ENCODE data around the gene DCDC1.

The DCDC1 gene

GRCh38 chr11:31231601-31232000 lies 137.9 kb downstream of the DCDC1 start:
- DNase-seq (ENCODE audit: low read depth): no peak

DNA sequence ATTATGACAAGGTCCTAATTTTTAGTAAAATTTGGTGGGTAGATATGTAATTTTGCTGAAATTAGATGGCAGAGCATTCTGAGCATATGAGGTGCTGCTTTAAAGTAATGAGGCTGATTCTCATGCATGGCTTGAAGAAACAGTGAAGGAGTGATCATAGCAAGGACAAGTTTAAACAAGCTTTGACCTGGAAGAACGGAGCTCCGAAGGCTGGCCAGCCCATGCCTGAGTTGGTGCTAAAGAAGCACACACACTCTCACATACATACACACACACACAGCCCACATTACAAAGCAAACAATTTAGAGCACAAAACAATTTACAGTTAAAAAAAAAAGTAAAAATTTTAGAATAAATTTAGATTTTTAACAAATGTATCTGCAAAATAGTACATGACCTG lies 150.7 kb downstream of the DCDC1 start:
- DNase-seq (ENCODE audit: low read depth): no peak

- DNase-seq (ENCODE audit: low read depth): no peak
These were observed 155.2 kb downstream of the DCDC1 start for GRCh38 chr11:31214372-31214771.

GRCh38 chr11:31199378-31199777 lies 170.2 kb downstream of the DCDC1 start:
- no peak for DNase-seq (ENCODE audit: low read depth)

DNA sequence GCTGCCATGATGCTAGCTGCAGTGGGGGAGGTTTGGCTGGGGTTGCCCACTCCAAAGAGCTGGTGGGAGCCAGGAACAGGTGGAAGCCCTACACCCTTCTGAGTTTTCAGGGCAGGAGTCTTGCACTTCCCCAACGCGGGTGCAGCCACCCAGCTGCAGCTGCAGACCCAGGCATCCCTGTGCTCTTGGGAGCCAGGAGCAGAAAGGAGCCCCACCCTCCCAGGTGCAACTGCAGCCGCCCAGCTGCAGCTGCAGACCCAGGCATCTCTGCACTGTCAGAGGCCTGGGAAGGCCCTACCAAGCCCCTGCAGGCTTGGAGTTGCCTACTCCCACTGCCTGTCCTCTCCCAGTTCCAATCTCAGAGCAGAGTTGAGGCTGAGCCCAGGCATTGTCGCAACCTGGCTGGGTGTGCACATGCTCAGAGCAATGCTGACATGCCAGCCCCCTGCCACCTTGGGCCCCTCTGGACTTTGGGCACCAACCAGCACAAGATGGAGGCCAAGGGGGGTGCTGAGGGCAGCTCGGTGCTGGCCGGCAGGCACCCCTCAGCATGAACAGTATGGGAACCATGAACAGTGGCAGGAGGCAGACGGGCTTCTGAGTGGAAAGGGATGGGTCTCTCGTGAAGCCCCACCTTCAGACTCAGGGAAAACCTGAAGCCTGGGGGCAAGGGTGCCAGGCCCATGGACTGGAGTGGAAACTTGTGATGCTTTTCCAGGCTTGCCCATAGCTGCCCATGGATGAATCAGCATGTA lies 195.4 kb downstream of the DCDC1 start:
- no peak for DNase-seq (ENCODE audit: low read depth)

DNA sequence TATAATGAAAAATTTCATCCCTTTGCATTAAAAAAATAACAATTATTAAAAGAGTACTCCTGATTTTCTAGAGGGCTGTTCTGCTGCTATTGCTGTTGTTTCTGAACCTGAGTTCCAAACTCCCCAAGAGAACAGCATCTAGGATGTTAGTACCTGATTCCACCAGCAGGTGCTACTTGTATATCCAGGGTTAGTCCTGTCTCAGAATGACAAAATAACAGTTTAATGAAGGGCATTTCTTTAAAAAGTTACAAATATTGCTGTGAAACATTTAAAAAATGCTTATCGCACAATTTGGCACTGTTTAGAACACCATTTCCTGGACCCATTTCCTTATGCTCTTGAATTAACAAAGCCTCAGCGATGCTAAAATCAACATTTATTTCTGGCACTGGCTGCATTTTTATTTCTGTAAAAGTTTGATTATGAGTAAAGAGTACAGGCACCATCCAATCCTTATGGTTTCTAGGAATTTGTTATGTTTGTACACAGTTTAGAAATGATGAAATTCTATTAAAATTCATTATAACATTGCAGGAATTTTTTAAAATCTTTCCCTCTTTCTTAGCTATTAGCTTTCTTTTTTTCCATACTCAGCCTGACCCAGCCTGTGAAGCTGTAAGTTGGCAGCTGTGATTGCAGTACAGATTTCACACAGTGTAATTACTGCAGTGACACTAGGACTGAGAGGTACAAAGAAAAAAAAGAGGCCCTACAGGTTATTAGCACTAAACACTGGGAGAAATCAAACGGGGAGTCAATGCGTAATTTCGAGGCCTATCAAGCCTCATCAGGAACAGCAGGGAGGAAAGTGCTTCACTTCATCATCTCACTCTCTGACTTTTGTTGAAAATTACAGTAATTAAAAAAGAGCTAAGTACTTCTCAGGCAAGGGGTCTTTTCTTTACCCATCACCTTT lies 208.8 kb downstream of the DCDC1 start:
- peak; percentile 24 for DNase-seq (ENCODE audit: low read depth)

GRCh38 chr11:31150841-31151240 lies 218.7 kb downstream of the DCDC1 start:
- DNase-seq (ENCODE audit: low read depth): no peak

DNA sequence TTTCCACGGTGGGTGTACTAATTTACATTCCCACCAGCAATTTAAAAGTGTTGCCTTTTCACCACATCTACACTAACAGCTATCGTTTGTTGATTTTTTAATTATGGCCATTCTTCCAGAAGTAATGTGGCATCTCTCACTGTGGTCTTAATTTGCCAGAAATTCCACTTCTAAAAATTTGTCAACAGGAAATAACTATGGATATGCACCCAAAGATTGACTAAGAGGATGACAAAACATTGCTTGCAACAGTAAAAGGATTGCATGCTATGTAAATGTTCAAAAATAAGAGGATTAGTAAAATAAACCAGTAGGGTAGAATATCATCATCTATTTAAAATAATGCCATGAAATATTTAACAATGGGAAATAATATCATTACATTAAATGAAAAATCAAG lies 219.5 kb downstream of the DCDC1 start:
- DNase-seq (ENCODE audit: low read depth): no peak

- DNase-seq (ENCODE audit: low read depth): no peak
These were observed 227.8 kb downstream of the DCDC1 start for GRCh38 chr11:31141789-31142188.

GRCh38 chr11:31139479-31139878 lies 230.1 kb downstream of the DCDC1 start:
- no peak for DNase-seq (ENCODE audit: low read depth)

- DNase-seq (ENCODE audit: low read depth): no peak
These were observed 236.8 kb downstream of the DCDC1 start for GRCh38 chr11:31132531-31133421.

- no peak for DNase-seq (ENCODE audit: low read depth)
These were observed 237.8 kb downstream of the DCDC1 start for GRCh38 chr11:31131760-31132159.

DNA sequence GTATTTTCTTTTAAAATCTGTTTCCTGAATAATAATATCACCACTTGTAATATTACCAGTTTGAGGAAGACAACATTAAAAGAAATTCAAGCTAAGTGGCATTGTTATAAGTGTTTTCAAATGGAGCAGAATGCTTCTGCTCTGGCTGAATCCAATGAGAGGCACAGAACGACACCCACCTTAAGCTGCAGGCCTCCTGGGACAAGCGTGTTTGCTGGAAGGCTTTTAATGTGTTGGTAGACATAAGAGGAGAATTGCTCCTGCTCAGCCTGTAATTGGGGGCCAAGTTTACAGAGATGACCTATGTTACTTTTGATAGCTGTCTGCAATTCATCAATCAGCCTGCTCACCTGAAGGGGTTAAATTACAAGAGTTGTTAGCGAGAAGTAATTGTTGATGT lies 242.2 kb downstream of the DCDC1 start:
- DNase-seq (ENCODE audit: low read depth): no peak

DNA sequence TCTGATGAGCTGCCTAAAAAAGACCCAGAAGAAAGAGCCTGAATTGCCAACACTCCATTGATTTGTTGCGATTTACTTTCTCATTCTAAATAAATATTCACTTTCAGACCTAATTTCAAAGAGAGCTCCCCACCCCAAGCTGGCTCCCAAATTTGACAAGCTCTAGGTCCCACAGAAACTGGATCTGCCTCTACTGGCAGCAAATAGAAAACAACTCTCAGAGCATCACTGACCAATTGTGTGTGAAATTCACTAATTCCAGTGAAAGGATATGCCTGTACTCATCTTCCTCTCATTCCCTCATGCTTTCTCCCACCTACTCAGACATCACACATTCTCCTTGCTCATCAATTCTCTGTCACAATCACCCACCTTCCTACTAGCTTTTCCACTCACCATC lies 249.1 kb downstream of the DCDC1 start:
- DNase-seq (ENCODE audit: low read depth): no peak

GRCh38 chr11:31118566-31118965 lies 251.0 kb downstream of the DCDC1 start:
- no peak for DNase-seq (ENCODE audit: low read depth)

GRCh38 chr11:31117038-31117437 lies 252.5 kb downstream of the DCDC1 start:
- no peak for DNase-seq (ENCODE audit: low read depth)

- no peak for DNase-seq (ENCODE audit: low read depth)
These were observed 255.1 kb downstream of the DCDC1 start for GRCh38 chr11:31114442-31114841.

- DNase-seq (ENCODE audit: low read depth): no peak
These were observed 258.7 kb downstream of the DCDC1 start for GRCh38 chr11:31110830-31111229.

- no peak for DNase-seq (ENCODE audit: low read depth)
These were observed 260.1 kb downstream of the DCDC1 start for GRCh38 chr11:31109446-31109845.

DNA sequence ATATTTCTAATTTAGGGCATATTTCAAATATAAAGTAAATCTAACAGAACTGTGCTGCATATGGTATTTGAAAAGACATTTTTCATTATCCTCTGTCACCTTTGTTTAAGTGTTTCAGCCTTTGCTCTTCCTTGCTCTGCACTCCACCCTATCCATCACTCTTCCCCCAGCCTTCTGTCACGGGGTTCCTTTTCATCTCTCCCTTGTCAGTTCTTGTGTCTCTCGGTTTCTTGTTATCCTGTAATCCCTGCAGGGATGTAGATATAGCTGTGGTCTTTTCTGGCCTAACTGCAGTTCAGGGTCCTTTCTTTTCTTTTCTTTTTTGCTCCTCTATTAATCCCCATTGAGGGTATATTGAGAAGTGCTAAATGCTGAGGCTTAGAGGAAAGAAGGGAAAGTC lies 261.9 kb downstream of the DCDC1 start:
- no peak for DNase-seq (ENCODE audit: low read depth)

- peak; percentile 49 for DNase-seq (ENCODE audit: low read depth)
These were observed 262.5 kb downstream of the DCDC1 start for GRCh38 chr11:31106968-31107576.

DNA sequence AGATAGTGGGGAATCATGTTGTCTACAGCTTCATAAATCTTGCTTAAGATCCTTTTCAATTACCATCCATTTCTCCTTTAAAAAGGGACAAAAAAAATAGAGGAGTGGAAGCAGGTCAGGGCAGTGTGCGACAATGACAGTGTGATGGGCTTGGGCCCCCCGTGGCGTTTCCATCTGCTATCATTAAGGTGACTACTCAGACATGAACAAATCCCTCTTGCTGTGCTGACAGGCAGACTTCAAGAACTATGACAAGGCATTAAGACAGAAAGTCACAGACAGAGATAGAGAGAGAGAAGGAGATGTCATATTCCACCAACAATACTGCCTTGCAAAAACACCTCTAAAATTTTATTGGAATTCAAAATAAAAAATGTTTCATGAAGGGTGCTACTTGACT lies 263.2 kb downstream of the DCDC1 start:
- DNase-seq (ENCODE audit: low read depth): no peak
